Stomach (tissue), 9 donors: ENCODE results near the gene HSPG2. TPM values are rescaled to one million over a fixed set of nuclear protein-coding genes. Genes with fewer than 3 reads are reported as not detected.
"Not testable (repeated sequence)": the region's sequence is repeated elsewhere in the genome, so short reads cannot be mapped to it uniquely, and the experiment has no call there.

ENCODE experiments used
- DNase-seq, 2 donors: peaks; one replicate each; pipeline versions ENCODE4 v3.0.0 to v3.0.0-alpha.2; 2013 to 2019
- H3K27ac ChIP-seq, 5 donors: fragments of 200-600 bp in 4 of 5; sonication (generic) in 4 of 5; one replicate each; pipeline ENCODE4 v1.5.1; 2013 to 2019; ENCODE audit warnings: mild to moderate bottlenecking in 1 of 5, moderate library complexity in 1 of 5
- H3K27me3 ChIP-seq, 3 donors: fragments of 200-600 bp; sonication (generic); one replicate each; pipeline ENCODE4 v1.5.1; 2017 to 2019; ENCODE audit warnings: mixed run types in 1 of 3
- H3K36me3 ChIP-seq, 4 donors: fragments of 200-600 bp; sonication (generic); 1 replicate in 3 of 4; 2 replicates in 1 of 4; pipeline ENCODE4 v1.5.1; 2016 to 2019
- H3K4me1 ChIP-seq, 4 donors: fragments of 200-600 bp; sonication (generic); one replicate each; pipeline ENCODE4 v1.5.1; 2016 to 2019
- H3K4me3 ChIP-seq, 4 donors: fragments of 200-600 bp; sonication (generic) in 3 of 4; one replicate each; pipeline ENCODE4 v1.5.1; 2016 to 2019; ENCODE audit warnings: mild to moderate bottlenecking in 1 of 4
- H3K9me3 ChIP-seq, 4 donors: fragments of 200-600 bp; sonication (generic); one replicate each; pipeline ENCODE4 v1.5.1; 2016 to 2019
- EP300 ChIP-seq: sonication (generic); formaldehyde crosslinking; IDR thresholded peaks from one replicate; pipeline ENCODE4 v1.6.1; 2017; ENCODE audit warnings: antibody characterized with exemption
- POLR2A ChIP-seq, 4 donors: fragments of 450-650 bp; IDR thresholded peaks; one replicate each; pipeline ENCODE4 v1.6.1; 2016; ENCODE audit warnings: antibody characterized with exemption in 4 of 4, control low read depth in 2 of 4, mild to moderate bottlenecking in 1 of 4, moderate library complexity in 1 of 4
- POLR2AphosphoS5 ChIP-seq, 3 donors: sonication (generic); formaldehyde crosslinking; IDR thresholded peaks; one replicate each; pipeline ENCODE4 v1.6.1; 2016; ENCODE audit warnings: antibody characterized with exemption in 3 of 3
- WGBS, 5 donors: extraction: QIAGEN DNeasy Blood & Tissue Kit in 3 of 5; methylation state at CpG; one replicate each; pipeline versions ENCODE4 v1.1.5 to v1.1.7; 2013 to 2018; 5-methylcytosine and 5-hydroxymethylcytosine counted together
- intact Hi-C: fragments of 100-400 bp; cut with DNase I; formaldehyde crosslinking; loops from one replicate; pipeline ENCODE4 v1.15.1; 2023; ENCODE audit warnings: low total_unique reads
- polyA plus RNA-seq, 3 donors: library from polyadenylated mRNA; stranded (reverse); fragments of 200-250 nt; gene quantifications; one replicate each; pipeline ENCODE4 v1.2.3, GENCODE V29; 2013
- total RNA-seq, 5 donors: library from RNA; depleted of rRNA; stranded (reverse); fragments of >200 nt; gene quantifications; one replicate each; pipeline versions ENCODE4 v1.1.0 to v1.2.3, GENCODE V29; 2014 to 2016
- TF ChIP-seq, protein P1 (sequence below), 7 experiments: fragments of 450-650 bp in 4 of 7; fragments of 200-600 bp in 3 of 7; sonication (generic) in 3 of 7; IDR thresholded peaks; one replicate each; pipeline ENCODE4 v1.5.1; 2016 to 2019; ENCODE audit warnings: antibody characterized with exemption in 7 of 7, control low read depth in 2 of 7, mild to moderate bottlenecking in 1 of 7
- donor health status: healthy with polysubstance abuse.
- donor health status: Bipolar disorder and iron deficiency.
- donor health status: healthy.

The HSPG2 gene
- total and polyA plus RNA-seq, 8 donors: 21.7 to 504 (median 133) TPM

DNA sequence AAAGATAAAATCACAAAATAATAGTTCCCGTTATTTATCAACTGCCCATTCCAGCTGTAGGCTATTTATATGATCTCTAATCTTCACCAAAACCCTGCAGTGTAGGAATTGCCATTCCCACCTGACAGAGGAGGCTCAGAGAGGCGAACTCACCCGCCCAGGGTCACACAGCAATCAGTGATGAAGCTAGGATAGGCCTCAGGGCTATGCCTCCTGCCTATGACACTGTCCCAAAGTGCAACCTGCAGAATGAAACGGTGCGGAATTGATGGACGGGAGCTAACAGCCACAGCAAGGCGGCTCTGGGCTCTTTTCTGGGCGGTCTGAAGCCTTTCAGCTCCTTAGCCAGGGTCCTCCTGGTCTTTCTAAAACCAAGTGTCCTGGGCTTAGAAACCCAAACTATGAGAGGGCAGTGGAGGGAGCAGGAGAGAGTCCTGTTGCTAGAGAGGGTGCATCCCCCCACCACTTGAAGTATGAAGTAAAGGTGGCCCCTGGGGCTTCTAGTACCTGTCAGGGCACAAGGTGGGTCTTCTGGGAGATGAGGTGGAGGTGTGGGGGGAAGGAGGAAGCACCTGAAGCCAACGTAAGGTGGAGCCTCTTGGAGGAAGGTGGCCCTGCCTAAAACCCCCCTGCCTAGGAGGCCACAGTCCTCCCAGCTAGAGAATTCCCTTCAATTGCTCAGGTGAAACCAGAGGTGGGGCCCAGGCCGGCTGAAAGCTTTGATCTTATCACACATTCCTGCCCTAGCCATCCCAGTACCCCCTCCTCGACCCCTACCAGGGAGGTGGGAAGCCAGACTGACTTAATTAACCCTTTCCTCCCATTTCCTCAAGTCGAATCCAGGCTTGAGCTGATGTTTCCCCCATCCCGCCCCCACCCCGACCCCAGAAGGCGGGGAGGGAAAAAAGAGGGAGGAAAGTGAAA, 14.8 kb downstream of the HSPG2 start:
- Histone ChIP-seq H3K27ac (peak overlapping the region; percentile 11 to 97 (median 95)), H3K36me3 (peaks cover 0 to 13% (median 0%) of the 10 kb centered on the region in 4 donors), H3K4me1 (peaks cover 72 to 100% (median 88%) of the 10 kb centered on the region in 4 donors), H3K27me3 (no peaks in the 10 kb centered on the region), H3K4me3 (no peak overlapping the region), H3K9me3 (no peaks in the 10 kb centered on the region)
- peak in 1 of 2 donors; percentile 79 for DNase-seq
- 51 to 61% (median 57%) methylated on average over 15 of the region's 15 CpGs for WGBS, 5 donors
- no peak for TF ChIP-seq POLR2A (IDR thresholded peaks at IDR 0.05)
- TF ChIP-seq EP300: no peak
- no peak for TF ChIP-seq POLR2AphosphoS5 (IDR thresholded peaks at IDR 0.05)
- TF ChIP-seq, protein P1, sequence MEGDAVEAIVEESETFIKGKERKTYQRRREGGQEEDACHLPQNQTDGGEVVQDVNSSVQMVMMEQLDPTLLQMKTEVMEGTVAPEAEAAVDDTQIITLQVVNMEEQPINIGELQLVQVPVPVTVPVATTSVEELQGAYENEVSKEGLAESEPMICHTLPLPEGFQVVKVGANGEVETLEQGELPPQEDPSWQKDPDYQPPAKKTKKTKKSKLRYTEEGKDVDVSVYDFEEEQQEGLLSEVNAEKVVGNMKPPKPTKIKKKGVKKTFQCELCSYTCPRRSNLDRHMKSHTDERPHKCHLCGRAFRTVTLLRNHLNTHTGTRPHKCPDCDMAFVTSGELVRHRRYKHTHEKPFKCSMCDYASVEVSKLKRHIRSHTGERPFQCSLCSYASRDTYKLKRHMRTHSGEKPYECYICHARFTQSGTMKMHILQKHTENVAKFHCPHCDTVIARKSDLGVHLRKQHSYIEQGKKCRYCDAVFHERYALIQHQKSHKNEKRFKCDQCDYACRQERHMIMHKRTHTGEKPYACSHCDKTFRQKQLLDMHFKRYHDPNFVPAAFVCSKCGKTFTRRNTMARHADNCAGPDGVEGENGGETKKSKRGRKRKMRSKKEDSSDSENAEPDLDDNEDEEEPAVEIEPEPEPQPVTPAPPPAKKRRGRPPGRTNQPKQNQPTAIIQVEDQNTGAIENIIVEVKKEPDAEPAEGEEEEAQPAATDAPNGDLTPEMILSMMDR (IDR thresholded peaks at IDR 0.05): no peak
- intact Hi-C loops: no loop called here

DNA sequence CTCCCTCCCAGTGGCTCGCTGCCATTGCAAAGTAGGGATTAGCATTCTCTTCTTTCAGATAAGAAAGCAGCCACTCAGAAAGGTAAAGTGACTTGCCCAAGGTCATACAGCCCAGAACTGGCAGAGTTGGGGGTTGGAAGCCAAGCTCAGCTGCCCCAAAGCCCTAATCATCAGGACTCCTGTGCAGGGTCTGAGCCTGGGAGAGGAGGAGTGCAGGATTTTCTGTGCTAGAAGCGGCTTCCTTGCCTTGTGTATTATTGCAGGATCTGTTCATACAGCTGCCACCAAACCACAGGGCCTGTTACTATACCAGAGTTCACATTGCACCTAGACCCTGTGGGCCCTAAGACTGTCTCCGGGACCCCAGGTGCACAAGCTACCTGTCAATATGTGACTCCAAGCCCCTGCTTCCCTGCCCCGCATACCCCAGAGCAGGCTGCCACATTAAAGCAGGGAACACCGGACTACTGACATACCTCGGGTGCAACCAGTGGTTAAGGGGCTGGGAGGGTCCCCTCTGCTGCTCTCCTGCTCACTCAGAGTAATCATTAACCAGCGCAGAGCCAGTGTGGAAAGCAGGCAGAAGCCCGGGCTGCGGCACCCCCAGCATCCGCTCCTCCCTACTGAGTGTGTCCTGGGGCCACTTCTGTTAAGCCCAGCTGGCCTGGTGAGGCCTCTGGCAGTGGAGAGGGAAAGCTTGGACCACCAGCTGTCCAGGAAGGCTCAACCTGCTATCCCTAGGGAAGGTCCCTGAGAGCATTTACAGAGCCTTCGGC, 15.8 kb downstream of the HSPG2 start:
- Histone ChIP-seq H3K36me3 (peaks cover 0 to 16% (median 0%) of the 10 kb centered on the region in 4 donors), H3K9me3 (no peaks in the 10 kb centered on the region), H3K4me3 (no peak overlapping the region), H3K27ac (peak overlapping the region; percentile 27 to 97 (median 95)), H3K4me1 (peaks cover 68 to 100% (median 86%) of the 10 kb centered on the region in 4 donors), H3K27me3 (no peaks in the 10 kb centered on the region)
- DNase-seq: peak; percentile 49 to 75
- intact Hi-C loops: no loop called here
- TF ChIP-seq, protein P1 (IDR thresholded peaks at IDR 0.05): no peak
- TF ChIP-seq POLR2AphosphoS5 (IDR thresholded peaks at IDR 0.05) (no peak), EP300 (no peak), POLR2A (IDR thresholded peaks at IDR 0.05) (no peak)
- WGBS, 5 donors: 66 to 84% (median 73%) methylated on average over 9 to 11 of the region's 11 CpGs

DNA sequence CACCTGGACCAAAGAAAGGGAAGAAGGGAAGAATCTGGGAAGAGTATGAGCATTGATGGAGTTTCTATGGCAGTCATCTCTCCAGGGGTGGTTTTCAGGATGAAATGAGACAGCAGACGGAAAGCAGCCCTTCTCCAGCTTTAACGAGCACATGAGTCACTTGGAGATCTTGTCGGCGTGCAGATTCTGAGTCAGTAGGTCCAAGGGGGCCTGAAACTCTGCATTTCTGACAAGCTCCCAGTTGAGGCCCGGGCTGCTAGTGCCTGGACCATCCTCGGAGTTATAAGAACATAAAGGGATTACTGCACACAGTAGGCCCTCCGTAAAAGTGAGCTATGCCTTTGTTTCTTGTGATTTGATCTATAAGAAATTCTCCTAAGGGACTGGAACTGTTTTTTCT, 17.6 kb downstream of the HSPG2 start:
- TF ChIP-seq POLR2AphosphoS5 (IDR thresholded peaks at IDR 0.05) (peak in 1 of 3 donors; percentile 18), POLR2A (IDR thresholded peaks at IDR 0.05) (no peak)
- intact Hi-C loops: no loop called here

DNA sequence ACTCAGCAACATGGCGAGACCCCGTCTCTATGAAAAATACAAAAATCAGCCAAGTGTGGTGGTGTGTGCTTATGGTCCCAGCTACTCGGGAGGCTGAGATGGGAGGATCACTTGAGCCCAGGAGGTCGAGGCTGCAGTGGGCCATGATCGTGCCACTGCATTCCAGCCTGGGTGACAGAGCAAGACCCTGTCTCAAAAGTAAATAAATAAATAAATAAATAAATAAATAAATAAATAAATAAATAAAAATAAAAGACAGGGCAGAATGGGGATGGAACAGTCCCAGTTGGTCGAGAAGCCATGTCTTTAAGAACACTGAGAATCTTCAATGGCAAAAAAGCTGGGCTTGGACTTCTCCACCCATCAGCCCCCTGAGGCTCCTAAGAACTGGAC, 19.9 kb downstream of the HSPG2 start:
- H3K4me3 ChIP-seq, DNase-seq, H3K9me3 ChIP-seq, intact Hi-C loops, H3K27me3 ChIP-seq: not testable (repeated sequence)
- Histone ChIP-seq H3K27ac (peak overlapping the region; percentile 9 to 97 (median 85)), H3K36me3 (peaks cover 0 to 16% (median 0%) of the 10 kb centered on the region in 4 donors), H3K4me1 (peaks cover 73 to 100% (median 89%) of the 10 kb centered on the region in 4 donors)
- WGBS, 5 donors: 52 to 75% (median 62%) methylated on average over 6 of the region's 6 CpGs

More for the DNA sequence above, 17.6 kb downstream of the HSPG2 start:
- Histone ChIP-seq H3K36me3 (peaks cover 0 to 16% (median 0%) of the 10 kb centered on the region in 4 donors), H3K4me3 (no peak overlapping the region), H3K4me1 (peaks cover 67 to 100% (median 87%) of the 10 kb centered on the region in 4 donors), H3K27me3 (no peaks in the 10 kb centered on the region), H3K27ac (peak overlapping the region; percentile 52 to 97 (median 95)), H3K9me3 (no peaks in the 10 kb centered on the region)
- 57 to 91% (median 81%) methylated on average over 7 of the region's 7 CpGs for WGBS, 5 donors
- no peak for DNase-seq
